Testis (tissue), 3 donors: Measurements from ENCODE around the gene MIER1. TPM values are rescaled to one million over a fixed set of nuclear protein-coding genes. Genes with fewer than 3 reads are reported as not detected.
"Not testable (repeated sequence)": the region's sequence is repeated elsewhere in the genome, so short reads cannot be mapped to it uniquely, and the experiment has no call there.

Source experiments
- DNase-seq: peaks from one replicate; pipeline ENCODE4 v3.0.0-alpha.2; 2019
- H3K27ac ChIP-seq, 2 donors: fragments of 200-600 bp; sonication (generic); one replicate each; pipeline ENCODE4 v1.5.1; 2019
- H3K27me3 ChIP-seq: fragments of 200-600 bp; sonication (generic); one replicate; pipeline ENCODE4 v1.5.1; 2019
- H3K36me3 ChIP-seq: fragments of 200-600 bp; sonication (generic); one replicate; pipeline ENCODE4 v1.5.1; 2017; ENCODE audit warnings: low read depth; ENCODE audit errors: missing control alignments
- H3K4me1 ChIP-seq: fragments of 200-600 bp; sonication (generic); one replicate; pipeline ENCODE4 v1.5.1; 2019
- H3K4me3 ChIP-seq, 2 donors: fragments of 200-600 bp; sonication (generic); one replicate each; pipeline ENCODE4 v1.5.1; 2017 to 2019
- H3K9me3 ChIP-seq: fragments of 200-600 bp; sonication (generic); one replicate; pipeline ENCODE4 v1.5.1; 2017
- CTCF ChIP-seq, 3 experiments: fragments of 450-650 bp in 2 of 3; fragments of 200-600 bp in 1 of 3; sonication (generic) in 1 of 3; IDR thresholded peaks; one replicate each; pipeline ENCODE4 v1.5.1; 2016 to 2019; ENCODE audit warnings: antibody characterized with exemption in 3 of 3, mild to moderate bottlenecking in 2 of 3, moderate library complexity in 1 of 3
- POLR2A ChIP-seq: fragments of 450-650 bp; IDR thresholded peaks from one replicate; pipeline ENCODE4 v1.6.1; 2017; ENCODE audit warnings: antibody characterized with exemption, mild to moderate bottlenecking, moderate library complexity
- WGBS, 2 donors: methylation state at CpG; one replicate each; pipeline ENCODE4 v1.1.5; 2018; 5-methylcytosine and 5-hydroxymethylcytosine counted together
- intact Hi-C: fragments of 100-400 bp; cut with DNase I; formaldehyde crosslinking; loops from one replicate; pipeline ENCODE4 v1.15.1; 2023; ENCODE audit warnings: low total_unique reads
- polyA plus RNA-seq: library from polyadenylated mRNA; stranded (reverse); fragments of 350-450 nt; fragmentation: Illumina TruSeq; extraction: RNeasy Lipid Tissue Mini Kit (QIAGEN cat#74804); gene quantifications from one replicate; pipeline ENCODE4 v1.2.3, GENCODE V29; 2014; ENCODE audit warnings: low read depth, low replicate concordance; ENCODE audit not compliant: insufficient read depth
- total RNA-seq, 2 donors: library from RNA; depleted of rRNA; stranded (reverse); fragments of >200 nt; gene quantifications; one replicate each; pipeline ENCODE4 v1.2.3, GENCODE V29; 2016

MIER1 gene
- total and polyA plus RNA-seq, 3 donors from 2014 or later, result 28.8 to 60.8 (median 53.8) TPM

GRCh38 chr1:66968574-66968973, 43.8 kb downstream of the MIER1 start:
- Histone ChIP-seq H3K36me3 (no peaks in the 10 kb centered on the region), H3K4me3 (no peak overlapping the region), H3K27ac (no peak overlapping the region), H3K9me3 (no peaks in the 10 kb centered on the region), H3K27me3 (no peaks in the 10 kb centered on the region), H3K4me1 (no peaks in the 10 kb centered on the region)
- WGBS, 2 donors, result 66 to 92% methylated on average over 3 of the region's 3 CpGs
- TF ChIP-seq CTCF (IDR thresholded peaks at IDR 0.05) (no peak), POLR2A (no peak)
- DNase-seq, result no peak
- intact Hi-C loops, result no loop called here

- Histone ChIP-seq H3K4me1 (no peaks in the 10 kb centered on the region), H3K27me3 (no peaks in the 10 kb centered on the region), H3K4me3 (no peak overlapping the region), H3K36me3 (no peaks in the 10 kb centered on the region), H3K9me3 (no peaks in the 10 kb centered on the region), H3K27ac (no peak overlapping the region)
- DNase-seq, result no peak
- intact Hi-C loops, result no loop called here
- TF ChIP-seq POLR2A (no peak), CTCF (IDR thresholded peaks at IDR 0.05) (no peak)
Measured at GRCh38 chr1:66978201-66978600, 53.4 kb downstream of the MIER1 start.

- 96 to 97% methylated on average over 11 of the region's 11 CpGs for WGBS, 2 donors
- H3K36me3 ChIP-seq, H3K4me1 ChIP-seq, H3K9me3 ChIP-seq, H3K4me3 ChIP-seq, H3K27ac ChIP-seq, DNase-seq, H3K27me3 ChIP-seq, intact Hi-C loops: not testable (repeated sequence)
Measured at GRCh38 chr1:66979621-66980020, 54.8 kb downstream of the MIER1 start.

GRCh38 chr1:66980745-66981367, 56.1 kb downstream of the MIER1 start:
- DNase-seq, result no peak
- no peaks in the 10 kb centered on the region for H3K27me3 ChIP-seq
- no peaks in the 10 kb centered on the region for H3K9me3 ChIP-seq
- H3K4me1 ChIP-seq, result no peaks in the 10 kb centered on the region
- no peaks in the 10 kb centered on the region for H3K36me3 ChIP-seq
- TF ChIP-seq POLR2A, result no peak
- no peak for TF ChIP-seq CTCF (IDR thresholded peaks at IDR 0.05)
- WGBS, 2 donors, result 65 to 88% methylated on average over 1 of the region's 1 CpG
- intact Hi-C loops, result no loop called here
- H3K27ac ChIP-seq, result peak overlapping the region in 1 of 2 donors; percentile 14
- no peak overlapping the region for H3K4me3 ChIP-seq

- H3K36me3 ChIP-seq, result no peaks in the 10 kb centered on the region
Measured at GRCh38 chr1:66981679-66982078, 56.9 kb downstream of the MIER1 start.

More at GRCh38 chr1:66981679-66982078, 56.9 kb downstream of the MIER1 start:
- Histone ChIP-seq H3K27me3 (no peaks in the 10 kb centered on the region), H3K4me1 (no peaks in the 10 kb centered on the region), H3K9me3 (no peaks in the 10 kb centered on the region), H3K27ac (peak overlapping the region in 1 of 2 donors; percentile 14), H3K4me3 (no peak overlapping the region)
- intact Hi-C loops, result no loop called here
- 37 to 56% methylated on average over 4 of the region's 4 CpGs for WGBS, 2 donors
- TF ChIP-seq POLR2A (no peak), CTCF (IDR thresholded peaks at IDR 0.05) (no peak)
- no peak for DNase-seq
